GM18498 (cell line): Measurements from ENCODE around the gene CHD1.
A peak's percentile ranks its signal among the peaks of the same experiment; 100 is the strongest.
"Not testable (repeated sequence)": the region's sequence is repeated elsewhere in the genome, so short reads cannot be mapped to it uniquely, and the experiment has no call there.

ENCODE experiments used
- ATAC-seq: cut with Tn5 transposase; IDR thresholded peaks from one replicate; pipeline ENCODE4 v1.9.1; 2021; ENCODE audit warnings: mild to moderate bottlenecking, moderate library complexity; ENCODE audit not compliant: unreplicated experiment

The CHD1 gene

DNA sequence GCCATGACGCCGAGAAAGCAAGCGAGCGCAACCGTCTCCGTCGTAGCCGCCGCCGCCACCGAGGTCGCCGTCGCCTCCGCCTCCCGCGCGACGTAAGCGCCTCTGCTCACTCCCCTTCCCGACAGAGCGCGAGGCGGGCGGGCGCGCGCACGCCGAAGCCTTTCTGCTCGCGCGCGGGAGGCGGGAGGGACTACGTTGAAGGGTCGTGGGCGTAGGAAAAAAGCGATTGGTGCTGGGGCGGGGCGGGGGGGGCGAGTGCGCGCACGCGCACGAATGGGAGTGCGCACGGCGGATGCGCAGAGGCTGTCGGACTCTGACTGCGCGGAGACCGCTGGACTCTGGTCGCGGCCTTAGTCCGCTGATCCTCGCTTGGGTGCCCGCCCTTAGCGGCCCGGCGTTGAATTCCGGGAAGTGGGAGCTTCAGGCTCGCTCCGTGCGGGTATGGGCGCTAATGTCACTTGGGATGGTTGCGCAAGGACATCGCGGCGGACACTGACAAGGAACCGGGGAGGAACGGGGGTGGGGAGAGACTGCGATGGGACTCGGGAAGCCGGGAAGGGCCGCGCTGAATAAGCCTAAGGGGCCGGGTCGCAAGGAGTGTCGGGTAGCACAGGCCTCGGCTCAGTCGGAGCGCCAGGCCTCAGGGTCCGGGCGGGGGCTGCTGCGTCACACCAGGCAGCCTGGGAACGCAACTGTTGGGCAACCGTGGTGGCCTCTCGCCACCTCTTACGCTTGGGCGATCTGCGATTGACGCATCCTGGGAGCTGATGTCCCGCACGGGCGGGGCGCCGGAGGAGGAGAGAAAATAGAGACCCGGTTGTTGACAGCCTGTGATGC is at the start of gene CHD1:
TSS of gene CHD1 (minus strand) at position 135 of the 837 bp plus-strand sequence. CDS start 2,621 bp downstream, outside the sequence.
- peak; percentile 70 for ATAC-seq

GRCh38 chr5:98978528-98978927 is 49.7 kb upstream of the CHD1 start:
- ATAC-seq: no peak

GRCh38 chr5:98977723-98978122 is 48.9 kb upstream of the CHD1 start:
- ATAC-seq: no peak

- ATAC-seq: peak; percentile 89
These were observed 47.0 kb upstream of the CHD1 start for GRCh38 chr5:98975682-98976407.

DNA sequence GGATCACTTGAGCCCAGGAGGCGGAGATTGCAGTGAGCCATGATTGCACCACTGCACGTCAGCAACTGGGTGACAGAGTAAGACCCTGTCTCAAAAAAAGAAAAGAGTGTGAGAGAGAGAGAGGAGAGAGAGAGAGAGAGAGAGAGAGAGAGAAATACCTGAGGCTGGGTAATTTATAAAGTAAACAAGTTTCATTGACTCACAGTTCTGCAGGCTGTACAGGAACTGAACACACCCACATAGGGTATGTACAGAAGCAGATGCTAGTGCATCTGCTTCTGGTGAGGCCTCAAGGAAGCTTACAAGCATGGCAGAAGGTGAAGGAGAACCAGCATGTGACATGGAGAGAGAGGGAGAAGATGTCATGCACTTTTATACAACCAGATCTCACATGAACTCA is 46.4 kb upstream of the CHD1 start:
- peak; percentile 40 for ATAC-seq

- no peak for ATAC-seq
These were observed 40.6 kb upstream of the CHD1 start for GRCh38 chr5:98969400-98969799.

- ATAC-seq: no peak
These were observed 39.3 kb upstream of the CHD1 start for GRCh38 chr5:98968056-98968564.

DNA sequence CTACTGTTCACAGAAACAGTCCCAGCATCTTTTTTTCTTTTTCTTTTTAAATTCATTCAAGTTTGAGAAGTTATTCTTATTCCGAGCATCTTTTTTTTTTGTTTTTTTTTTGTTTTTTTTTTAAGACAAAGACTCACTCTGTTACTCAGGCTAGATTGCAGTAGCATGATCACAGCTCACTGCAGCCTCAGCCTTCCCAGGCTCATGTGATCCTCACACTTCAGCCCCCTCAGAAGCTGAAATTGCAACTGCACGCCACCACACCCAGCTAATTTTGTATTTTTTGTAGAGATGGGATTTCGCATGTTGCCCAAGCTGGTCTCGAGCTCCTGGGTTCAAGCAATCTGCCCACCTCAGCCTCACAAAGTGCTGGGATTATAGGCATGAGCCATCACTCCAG is 36.4 kb upstream of the CHD1 start:
- no peak for ATAC-seq

DNA sequence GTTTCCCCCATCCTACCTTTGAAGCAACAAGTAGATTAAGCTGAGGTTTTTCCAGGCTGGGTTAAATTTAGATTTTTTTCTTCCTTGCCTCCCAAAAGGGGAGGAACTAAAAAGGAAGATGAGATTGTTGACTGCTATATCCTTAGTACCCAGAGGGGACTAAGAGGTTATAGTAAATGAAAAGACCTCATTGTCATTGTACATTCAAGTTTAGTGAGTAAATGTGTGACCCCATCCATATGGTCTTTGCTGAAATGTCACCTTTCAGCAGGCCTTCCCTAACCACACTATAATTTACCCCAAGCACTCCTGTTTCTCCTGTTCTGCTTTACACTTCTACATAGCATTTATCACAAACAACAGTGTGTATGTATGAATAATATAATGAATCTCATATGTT is 35.8 kb upstream of the CHD1 start:
- no peak for ATAC-seq

DNA sequence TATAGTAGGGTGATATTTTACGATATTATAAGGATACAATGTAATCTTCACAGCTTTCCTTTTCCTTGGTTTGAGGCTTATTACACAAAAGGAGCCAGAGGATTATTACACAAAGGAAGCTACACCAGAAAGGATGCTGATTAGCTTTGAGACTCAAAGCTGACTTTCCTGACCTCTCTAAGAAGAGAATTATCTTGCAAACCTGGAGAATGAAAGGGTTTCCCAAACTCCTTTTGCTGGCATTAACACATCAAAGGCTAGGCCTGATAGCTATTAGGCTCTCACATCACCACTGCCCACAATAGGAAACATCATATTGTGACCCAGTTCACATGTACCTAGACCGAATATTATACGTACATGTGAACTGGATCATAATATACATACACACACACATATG is 34.2 kb upstream of the CHD1 start:
- no peak for ATAC-seq

- ATAC-seq: no peak
These were observed 33.8 kb upstream of the CHD1 start for GRCh38 chr5:98962587-98962986.

DNA sequence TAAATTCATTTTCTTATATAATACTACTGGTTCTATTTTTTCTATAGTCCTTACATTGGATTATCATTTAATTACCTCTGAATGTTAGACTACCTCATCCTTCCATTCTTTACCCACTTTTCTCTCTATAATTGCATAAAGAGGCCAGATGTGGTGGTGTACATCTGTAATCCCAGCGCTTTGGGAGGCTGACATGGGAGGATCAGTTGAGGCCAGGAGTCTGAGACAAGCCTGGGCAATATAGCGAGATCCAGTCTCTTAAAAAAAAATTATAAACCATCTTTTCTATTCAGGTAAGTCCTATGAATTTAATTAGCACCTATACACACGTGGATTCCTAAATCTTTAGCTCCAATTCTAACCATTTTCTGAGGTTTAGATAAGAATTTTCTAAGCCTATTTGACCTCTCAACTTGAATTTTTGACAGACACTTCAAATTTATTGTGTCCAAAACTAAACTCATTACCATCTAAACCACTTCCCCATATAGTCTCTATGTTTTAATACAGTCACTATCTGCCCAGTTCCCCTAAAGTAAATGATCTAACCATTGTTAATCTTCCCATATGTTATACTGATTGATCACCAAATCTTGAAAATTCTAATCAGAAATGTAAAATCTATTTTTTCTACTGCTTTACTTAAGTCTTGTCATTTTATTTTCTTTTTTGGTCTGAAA is 33.0 kb upstream of the CHD1 start:
- no peak for ATAC-seq

GRCh38 chr5:98957307-98957706 is 28.5 kb upstream of the CHD1 start:
- ATAC-seq: no peak

DNA sequence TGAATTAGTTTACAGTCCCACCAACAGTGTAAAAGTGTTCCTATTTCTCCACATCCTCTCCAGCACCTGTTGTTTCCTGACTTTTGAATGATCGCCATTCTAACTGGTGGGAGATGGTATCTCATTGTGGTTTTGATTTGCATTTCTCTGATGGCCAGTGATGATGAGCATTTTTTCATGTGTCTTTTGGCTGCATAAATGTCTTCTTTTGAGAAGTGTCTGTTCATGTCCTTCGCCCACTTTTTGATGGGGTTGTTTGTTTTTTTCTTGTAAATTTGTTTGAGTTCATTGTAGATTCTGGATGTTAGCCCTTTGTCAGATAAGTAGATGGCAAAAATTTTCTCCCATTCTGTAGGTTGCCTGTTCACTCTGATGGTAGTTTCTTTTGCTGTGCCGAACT is 27.1 kb upstream of the CHD1 start:
- not testable (repeated sequence) for ATAC-seq

- ATAC-seq: not testable (repeated sequence)
These were observed 26.7 kb upstream of the CHD1 start for GRCh38 chr5:98955471-98955870.

GRCh38 chr5:98954392-98955028 is 25.7 kb upstream of the CHD1 start:
- ATAC-seq: no peak

- ATAC-seq: no peak
These were observed 14.0 kb upstream of the CHD1 start for GRCh38 chr5:98942847-98943246.

GRCh38 chr5:98941131-98941883 is 12.5 kb upstream of the CHD1 start:
- ATAC-seq: no peak

- no peak for ATAC-seq
These were observed 11.8 kb upstream of the CHD1 start for GRCh38 chr5:98940581-98940980.

DNA sequence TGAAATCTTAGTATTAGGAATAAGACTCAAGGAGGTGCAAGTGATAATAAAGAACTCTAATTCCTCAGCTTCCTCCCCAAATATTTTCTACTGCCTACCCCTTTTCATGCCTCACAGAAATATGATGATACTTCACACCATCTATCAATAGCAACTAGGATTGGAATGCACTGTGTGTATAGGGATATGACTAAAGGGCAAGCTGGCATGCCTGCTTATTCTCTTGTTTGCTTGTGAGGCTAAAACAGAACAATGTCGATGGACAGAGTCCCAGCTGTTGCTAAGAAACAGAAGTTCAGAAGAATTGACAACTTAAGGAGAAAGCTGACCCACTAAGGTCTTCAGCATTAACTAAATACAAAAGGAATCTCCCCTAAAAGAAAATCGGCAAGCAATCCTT is 9.7 kb upstream of the CHD1 start:
- ATAC-seq: no peak
